KG1 (cell line): ENCODE data around the gene MACROD2.

ENCODE experiments used
- DNase-seq: peaks from one replicate; lab custom pipeline; 2025; lab: John Stamatoyannopoulos, UW

Gene MACROD2

DNA sequence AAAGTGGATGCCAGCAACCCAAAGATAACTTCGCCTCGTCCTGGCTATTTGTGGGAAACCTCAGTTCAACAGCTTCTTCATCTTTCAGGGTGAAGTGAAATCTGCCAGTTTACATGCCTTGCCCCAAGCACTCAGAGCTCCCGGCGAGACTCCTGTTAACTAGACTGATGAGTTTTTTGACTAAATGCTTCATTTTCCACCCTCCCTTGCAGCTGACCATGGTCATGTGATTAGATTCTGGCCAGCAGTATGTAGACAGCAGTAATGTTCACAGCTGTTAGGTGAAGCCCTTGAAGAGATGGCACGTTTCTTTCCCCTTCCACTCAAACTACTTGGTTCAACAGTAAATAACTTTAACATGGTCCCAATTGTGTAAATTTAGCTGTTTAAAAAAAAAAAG lies 1060.9 kb downstream of the MACROD2 start:
- DNase-seq, result no peak

DNA sequence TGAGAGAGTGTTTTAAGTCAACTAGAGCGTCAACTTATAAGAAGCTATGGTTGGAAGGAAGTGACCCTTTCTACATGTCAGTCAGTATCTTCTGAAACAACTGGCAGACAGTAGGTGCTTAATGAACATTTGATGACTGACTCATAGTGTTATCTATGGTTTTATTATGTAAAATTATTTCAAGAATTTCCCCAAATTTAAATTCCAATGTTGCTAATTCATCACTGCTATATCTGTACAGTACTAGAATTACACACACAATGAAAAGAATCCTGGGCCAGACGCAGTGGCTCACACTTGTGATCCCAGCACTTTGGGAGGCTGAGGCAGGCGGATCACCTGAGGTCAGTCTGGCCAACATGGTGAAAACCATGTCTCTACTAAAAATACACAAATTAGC lies 1063.5 kb downstream of the MACROD2 start:
- no peak for DNase-seq

DNA sequence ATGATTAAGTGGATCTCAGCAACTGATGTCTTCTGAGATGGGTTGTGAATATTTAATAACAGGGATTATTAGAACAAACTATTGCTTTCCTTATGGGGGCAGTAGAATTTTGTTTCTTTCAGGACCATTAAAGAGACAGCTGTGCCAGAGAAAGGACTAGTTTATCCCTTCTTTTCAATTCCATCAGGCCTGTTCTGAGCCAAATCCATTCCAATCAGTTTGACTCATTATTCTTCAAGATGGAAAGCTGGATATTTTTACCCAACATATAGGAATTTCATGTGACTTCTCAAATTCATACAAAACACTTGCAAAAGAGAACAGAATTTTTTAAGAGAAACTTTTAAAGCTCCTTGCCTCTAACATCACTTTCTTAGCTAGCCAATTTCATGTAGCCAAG lies 1064.1 kb downstream of the MACROD2 start:
- no peak for DNase-seq

DNA sequence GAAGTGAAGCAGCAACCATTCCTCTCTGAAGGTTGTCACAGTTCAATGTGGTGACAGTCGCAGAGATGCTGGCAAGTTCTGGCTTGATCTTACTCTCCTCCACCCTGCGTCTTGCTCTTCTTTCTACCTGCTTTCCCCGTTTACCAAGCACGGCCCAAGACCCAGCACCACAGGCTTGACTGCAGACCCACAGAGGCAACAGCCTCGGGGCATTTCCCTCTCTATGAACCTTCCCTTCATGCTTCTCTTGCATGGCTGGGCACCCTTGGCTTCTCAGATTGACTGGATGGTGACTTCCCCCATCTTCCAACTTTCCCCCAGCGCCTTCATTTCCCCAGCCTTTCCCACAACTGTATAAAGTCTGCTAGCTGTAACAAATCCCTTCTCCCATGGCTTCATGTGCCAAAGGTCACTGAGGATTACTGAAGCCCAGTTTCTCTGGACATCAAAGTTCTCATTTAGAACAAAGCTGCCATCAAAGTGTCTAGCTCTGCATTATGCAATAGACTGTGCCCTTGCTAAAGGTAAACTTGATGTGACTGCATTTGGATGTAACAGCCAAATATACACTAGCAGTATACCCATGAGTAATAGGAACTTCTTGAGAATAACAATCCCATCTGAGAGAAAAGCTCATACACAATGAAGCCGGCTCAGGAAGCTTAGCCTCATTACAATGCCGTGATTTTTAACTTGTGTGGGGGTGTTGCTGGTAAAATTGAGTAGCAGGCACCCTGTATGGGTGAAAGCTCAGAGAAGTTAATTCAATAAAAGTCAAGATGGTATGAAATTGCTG lies 1065.1 kb downstream of the MACROD2 start:
- no peak for DNase-seq

DNA sequence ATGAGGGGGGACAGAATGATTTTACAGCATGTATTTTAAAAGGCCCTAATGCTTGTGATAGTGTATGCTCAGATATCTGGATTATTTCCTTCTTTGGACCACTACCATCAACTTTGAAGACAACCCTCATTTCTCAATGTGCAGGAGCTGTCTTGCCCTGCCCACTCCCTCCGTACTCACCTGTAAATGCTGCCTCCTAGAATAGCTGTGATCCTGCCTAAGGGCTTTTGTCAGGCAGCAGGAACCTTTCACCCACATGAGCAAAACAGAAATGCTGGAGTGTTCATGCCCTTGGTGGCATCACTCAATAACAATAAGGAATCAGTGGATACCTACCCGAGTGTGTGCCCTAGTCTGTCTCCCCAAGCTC lies 1065.7 kb downstream of the MACROD2 start:
- DNase-seq, result no peak

DNA sequence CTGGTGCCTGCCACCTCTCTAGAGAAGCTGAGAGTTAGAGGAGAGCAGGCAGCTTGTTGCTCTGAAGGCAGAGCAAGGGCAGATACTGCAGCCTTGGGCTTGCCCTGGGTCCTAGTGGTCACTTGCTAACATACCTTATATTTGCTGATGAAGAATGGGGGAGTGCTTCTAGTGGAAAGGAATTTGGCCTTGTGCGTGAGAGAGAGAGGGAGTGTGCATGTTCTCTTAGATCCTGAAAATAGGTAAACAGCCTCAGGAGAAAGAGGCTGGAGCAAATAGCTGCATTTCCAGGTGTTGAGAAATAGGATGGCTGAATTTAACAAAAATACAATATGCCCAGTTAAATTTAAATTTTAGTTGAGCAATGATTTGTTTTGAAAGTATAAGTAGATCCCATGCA lies 1066.6 kb downstream of the MACROD2 start:
- no peak for DNase-seq

DNA sequence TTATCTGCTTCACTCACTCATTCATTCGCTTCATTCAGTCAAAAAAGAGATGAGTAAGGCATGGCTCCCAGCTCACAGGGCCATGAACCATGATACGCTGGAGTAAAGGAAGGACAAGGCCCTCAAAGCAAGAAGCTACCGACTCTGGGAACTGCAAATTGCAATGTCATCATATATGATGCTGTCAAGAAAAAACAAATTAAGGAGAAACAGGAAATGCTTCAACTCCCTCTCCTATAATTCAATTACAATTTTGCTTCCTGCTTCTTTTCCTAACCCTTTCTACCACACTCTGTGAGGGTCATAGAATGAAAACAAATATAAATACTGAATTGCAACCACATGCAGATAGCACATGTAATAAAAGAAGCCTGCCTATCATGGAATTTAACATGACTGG lies 1067.8 kb downstream of the MACROD2 start:
- DNase-seq, result no peak

DNA sequence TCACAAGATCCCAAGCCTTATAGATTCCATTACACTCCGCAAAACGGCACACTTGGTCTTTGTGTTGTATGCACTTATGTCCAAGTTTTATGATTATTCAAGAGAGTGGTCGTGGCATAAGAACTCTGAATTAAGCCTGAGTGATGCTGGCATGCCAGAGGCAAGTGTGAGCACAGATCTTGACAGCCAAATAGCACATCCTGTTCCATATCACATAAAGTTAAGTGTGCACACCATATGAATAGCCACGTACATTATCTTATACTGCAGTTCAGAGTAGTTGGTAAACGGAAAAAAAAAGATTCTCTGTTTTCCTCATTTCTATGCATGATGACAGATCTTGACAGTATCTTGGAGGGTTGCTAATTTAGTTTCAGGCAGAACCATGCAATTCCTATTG lies 1069.4 kb downstream of the MACROD2 start:
- no peak for DNase-seq

DNA sequence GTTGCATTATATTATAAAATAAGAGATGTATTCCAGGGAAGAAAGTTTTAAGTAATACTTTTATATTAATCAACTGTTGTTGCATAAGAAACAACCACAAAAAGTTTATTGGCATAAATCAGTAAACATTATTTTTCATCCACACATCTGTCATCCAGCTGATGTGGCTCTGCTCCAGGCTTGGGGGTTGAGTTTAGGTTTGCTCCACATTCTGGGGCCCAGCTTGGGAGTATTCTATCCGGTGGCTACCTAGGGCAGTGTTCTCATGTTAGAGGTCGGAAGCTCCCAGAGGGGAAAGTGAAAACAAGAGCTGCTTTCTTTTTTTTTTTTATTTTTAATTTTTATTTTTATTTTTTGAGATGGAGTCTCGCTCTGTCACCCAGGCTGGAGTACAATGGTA lies 1070.5 kb downstream of the MACROD2 start:
- no peak for DNase-seq

DNA sequence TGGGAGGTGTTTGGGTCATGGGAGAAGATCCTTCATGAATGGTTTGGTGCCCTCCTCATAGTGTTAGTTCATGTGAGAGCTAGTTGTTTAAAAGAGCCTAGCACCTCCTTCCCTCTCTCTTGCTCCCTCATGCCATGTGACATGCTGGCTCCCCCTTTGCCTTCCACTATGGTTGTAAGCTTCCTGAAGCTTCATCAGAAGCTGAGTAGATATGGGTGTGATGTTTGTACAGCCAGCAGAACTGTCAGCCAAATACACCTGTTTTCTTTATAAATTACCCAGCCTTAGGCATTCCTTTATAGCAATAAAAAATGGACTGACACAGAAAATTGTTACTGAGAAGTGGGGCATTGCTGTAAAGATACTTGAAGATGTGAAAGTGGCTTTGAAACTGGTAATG lies 1073.2 kb downstream of the MACROD2 start:
- no peak for DNase-seq

DNA sequence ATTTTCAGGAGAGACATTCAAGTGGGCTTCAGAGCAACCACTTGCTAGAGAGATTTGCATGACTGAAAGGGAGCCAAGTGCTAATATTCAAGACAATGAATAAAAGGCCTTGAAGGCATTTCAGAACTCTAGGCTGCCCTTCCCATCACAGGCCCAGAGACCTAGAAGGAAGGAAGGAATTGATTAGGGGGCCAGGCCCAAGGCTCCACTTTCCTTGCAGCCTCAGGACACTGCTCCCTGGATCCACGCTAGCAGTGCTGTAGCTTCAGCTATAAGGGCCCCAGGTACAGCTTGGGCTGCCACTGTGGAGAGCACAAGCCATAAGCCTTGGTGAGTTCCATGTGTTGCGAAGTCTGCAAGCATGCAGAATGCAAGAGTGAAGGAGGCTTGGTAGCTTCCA lies 1074.0 kb downstream of the MACROD2 start:
- no peak for DNase-seq

DNA sequence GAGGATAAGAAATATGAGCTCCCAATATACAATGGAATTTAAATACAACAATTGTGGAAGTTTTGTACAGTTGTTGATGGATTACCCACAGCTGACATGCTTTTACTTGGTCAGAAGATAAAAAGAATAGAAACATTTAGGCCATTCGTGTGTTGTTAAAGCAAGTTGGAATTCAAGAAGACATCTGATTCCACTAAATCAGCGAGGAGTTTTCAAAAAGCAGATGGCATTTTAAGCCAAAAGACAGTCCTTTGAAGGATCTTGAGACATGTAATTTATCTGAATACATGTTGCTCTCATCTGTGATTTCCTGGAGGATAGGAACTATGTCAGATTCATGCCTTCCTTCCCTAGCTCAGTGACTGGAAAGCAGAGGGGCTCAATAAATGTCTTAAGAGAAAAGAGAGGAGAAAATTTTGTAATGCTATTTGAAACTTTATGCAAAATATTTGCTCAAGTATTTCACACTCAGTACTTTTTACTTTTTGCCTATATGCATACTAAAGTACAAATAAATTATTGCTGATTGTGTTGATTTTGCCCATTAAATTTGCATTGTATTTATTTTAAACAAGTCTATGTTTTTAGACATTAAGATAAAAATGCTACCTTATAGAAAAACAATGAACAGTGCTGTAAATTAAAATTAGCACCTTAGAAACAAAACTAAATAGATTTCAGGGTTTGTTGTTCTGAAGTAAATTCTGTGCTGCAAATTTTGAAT lies 1075.9 kb downstream of the MACROD2 start:
- DNase-seq, result no peak

DNA sequence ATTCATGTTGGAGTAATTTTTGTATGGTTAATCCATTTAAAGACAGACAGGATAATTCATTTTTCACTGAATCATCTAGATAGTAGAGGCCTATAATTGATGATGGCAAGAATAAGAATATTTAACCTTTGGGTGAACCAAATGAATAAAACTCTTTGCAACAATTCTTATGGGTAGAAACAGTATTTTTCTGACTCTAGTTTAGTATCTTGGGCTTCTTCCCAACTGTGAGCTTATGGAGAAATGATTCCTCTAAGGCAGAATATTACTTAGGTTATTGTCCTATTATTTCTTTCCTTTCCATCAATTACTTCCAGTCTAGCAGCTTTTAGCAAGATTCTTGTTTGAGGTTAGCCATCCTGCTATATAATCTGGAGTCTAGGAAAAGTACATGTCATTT lies 1077.0 kb downstream of the MACROD2 start:
- no peak for DNase-seq

DNA sequence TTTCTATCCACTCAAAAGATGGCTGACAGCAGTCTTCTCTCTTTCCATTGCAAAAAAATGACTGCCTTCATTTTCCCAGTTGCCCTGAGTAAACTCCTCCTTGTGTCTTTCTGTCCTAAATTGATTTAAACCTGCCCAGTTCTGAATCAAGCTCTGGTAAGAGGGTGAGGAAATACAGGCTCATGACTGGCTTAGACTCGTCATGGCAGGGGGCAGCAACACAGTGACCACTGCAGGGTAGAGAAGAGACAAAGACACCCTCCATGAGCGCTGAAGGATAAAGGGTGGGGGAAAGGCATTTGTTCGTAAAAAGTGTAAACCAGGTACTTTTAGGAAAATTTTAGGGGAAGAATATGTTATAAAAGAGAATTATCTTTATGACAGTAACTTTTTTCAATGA lies 1080.3 kb downstream of the MACROD2 start:
- DNase-seq, result no peak

DNA sequence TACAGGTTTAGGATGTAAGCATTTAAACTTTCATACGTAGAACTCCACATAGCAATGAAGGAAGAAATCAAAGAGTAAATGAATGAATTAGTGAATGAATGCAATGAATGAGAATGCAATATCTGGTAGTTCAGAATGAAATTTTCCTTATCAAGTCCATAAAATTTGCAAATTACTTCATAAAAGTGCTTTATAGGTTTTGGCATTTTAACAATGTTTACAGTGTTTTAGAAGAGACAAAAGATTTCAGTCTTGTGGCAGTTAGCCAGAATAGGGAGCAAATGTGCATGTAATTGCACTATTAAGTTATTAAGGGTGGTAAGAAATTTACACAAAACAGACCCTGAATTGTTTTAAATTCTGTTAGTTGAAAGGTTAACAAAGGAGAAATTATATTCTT lies 1081.5 kb downstream of the MACROD2 start:
- DNase-seq, result no peak

DNA sequence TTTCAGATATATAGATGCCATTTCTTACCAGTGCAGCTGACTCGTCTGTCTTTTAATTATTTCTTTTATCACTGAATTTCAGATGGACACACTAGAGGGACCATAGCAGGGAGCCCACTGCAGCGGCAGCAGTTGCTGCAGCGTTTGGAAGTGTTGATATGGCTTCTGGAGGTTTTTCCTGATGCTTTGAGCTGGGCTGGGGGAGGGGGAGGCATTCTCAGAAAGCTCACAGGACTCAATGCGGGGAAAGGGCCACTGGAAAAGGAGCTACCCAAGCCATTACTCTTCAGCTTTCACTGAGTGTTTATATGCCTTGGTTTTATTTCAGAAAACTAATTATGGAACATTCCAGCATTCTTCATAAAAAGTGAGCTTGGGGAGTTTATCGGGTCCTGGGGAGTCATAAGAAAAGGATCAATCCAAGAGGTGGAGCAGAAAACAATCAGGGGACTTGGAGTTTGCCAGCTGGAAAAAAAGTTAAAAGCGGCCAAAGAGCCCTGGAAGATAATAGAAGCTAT lies 1082.5 kb downstream of the MACROD2 start:
- DNase-seq, result no peak

DNA sequence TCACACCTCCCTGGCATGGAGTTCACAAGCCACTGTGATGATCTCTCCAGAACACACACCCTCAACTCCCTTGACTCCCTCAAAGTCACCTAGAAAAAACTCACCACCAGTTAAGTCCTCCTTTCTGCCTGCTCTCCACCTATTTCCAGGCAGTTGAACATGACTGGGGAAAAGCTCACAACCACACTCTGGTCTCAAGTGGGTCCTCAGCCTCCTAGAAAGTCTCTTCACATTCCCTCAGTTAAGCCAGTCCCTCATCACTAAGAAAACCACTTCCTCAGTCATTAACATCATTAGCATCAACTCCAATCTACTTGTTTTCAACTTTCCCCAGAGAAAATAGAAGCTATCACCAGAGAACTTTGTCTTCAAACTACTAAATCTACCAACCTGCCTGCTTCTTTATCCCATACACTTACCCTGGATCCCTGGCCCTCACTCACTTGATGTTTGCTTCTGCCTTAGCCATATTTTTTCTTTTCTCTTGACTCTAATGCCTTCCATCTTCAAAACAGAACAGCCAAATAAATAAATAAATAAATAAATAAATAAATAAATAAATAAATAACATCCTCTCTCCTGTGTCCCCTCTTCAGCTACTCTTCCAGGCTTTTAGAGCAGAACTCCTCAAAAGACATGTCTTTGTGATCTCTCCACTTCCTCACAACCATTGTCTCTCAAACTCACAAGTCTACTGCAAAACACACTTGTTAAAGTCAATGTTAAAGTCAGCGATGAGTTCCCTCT lies 1084.5 kb downstream of the MACROD2 start:
- no peak for DNase-seq

DNA sequence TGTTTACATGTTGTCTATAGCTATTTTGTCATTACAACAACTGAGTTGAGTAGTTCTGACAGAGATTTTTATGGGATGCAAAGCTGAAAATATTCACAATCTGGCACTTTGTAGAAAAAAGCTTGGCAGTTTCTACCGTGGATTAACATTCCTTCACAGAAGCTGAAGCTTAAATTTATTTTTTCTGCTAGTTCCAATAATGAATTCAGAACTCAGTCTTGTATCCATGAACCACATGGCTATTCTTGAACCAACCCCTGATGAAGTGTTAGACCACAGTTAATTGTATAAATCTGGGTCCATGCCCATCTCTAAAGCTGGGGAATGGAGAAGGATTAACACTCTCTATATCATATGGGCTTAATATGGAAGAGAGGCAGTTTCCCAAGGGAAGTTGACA lies 1085.9 kb downstream of the MACROD2 start:
- DNase-seq, result no peak

DNA sequence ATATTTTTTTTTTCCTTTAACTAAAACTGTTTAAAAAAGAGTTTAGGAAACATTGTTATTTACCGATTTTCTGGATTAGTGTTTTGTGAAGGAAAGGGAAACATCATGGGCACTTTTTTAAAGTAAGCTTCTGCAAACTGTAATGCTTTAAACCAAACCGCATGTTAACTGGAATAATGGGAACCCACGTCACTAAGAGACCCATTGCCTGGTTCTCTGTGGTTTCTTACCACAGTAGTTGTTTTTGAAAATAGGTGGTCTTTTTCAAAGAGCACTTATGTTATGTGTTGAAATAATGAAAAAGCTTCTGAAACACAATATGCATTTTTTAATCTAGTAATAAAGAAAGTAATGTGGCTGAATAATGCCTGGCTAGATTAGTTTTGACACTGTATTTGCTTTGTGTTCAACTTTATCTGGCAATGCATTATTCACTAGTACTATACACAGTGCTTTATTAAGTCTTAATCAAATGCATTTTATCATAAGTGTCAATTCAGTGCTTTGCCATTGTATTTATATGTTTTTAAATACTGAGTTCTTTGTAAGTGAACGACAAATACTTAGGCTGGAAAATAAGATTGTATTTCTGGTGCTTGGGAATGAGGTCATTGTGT lies 1096.2 kb downstream of the MACROD2 start:
- no peak for DNase-seq

DNA sequence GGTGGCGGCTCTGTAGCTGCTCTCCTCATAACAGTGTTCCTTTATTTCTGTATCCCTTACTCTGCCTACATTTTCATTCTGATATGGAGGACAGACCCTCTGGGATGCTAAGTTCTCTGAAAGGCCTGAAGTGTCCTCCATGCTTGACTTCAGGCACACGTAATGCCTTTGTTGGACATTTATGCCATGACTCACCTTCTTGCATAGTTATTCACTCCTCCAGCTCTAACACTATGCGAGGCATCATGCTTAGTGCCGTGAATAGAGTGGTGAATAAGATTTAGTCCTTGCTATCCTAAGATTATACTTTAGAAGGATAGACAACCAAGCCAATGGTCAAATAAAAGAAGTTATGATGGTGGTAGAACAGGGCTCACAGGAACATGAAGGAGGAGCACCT lies 1103.0 kb downstream of the MACROD2 start:
- DNase-seq, result no peak

DNA sequence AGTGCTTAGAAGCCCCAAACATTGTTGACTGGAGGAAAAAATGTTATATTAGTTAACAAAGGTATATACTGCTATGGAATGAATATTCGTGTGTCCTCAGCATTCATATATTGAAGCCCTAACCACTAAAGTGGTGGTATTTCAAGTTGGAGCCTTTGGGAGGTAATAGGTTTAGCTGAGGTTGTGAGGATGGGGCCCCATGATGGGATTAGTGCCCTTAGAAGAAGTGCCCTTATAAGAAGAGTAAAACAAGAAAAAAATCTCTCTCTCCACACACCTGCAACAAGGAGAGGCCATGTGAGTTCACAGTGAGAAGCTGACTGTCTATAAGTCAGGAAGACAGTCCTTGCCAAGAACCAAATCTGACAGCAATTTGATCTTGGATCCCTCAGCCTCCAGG lies 1103.8 kb downstream of the MACROD2 start:
- DNase-seq, result no peak

DNA sequence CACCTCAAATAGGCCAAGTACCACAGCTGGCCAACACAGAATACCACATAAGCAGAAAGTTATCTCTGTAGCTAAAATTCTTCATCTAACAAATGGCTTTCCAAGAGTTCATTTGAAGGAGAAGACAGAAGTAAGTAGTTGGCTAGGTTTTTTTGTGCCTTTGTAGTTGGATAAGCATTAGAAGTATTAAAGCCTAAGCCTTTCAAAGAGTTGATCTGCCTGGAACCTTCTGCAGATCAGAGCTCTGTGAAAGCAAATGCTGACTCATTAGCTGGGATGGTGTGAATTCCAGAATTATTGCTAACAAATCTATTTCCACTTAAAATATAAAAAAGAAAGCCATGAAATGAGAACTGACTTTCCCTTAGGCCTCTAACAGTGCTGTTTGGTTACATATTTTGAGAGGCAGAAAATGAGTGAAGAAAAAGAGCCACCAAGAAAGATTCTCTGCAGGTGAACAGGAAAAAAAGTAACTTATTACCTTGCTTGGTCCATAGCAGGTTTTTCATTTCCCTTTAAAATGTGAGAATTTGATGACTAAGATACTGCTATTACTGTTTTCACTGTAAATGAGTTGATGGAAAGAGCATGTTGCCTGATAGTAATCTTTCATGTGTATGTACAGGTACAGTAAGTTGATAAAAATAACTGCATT lies 1105.3 kb downstream of the MACROD2 start:
- no peak for DNase-seq
